A549 (cell line): ENCODE measurements around the gene MED23.

Source experiments
- BHLHE40 ChIP-seq: IDR thresholded peaks from 2 replicates; pipeline ENCODE4 v1.6.1; 2012; ENCODE audit warnings: low read depth, low read length, inconsistent platforms
- EP300 ChIP-seq, 2 experiments: fragments of >200 bp; sonication (Bioruptor Twin); formaldehyde crosslinking; IDR thresholded peaks; 2 replicates in 1 of 2; 3 replicates in 1 of 2; pipeline ENCODE4 v1.6.1; 2016 to 2017
- JUN ChIP-seq, 2 experiments: fragments of >200 bp; sonication (Bioruptor Twin); formaldehyde crosslinking; IDR thresholded peaks; 2 replicates in 1 of 2; 3 replicates in 1 of 2; pipeline ENCODE4 v1.6.1; 2016 to 2017
- KDM5A ChIP-seq: fragments of 200-600 bp; sonication (generic); IDR thresholded peaks from 2 replicates; pipeline ENCODE4 v1.6.1; 2016; ENCODE audit warnings: antibody characterized with exemption, mild to moderate bottlenecking
- POLR2A ChIP-seq: IDR thresholded peaks from 2 replicates; pipeline ENCODE4 v1.6.1; 2012; ENCODE audit warnings: mild to moderate bottlenecking, low read length
- RFX5 ChIP-seq: fragments of 450-650 bp; IDR thresholded peaks from 2 replicates; pipeline ENCODE4 v1.7.1; 2014; ENCODE audit warnings: antibody characterized with exemption, mild to moderate bottlenecking, moderate library complexity
- TF ChIP-seq, protein P1 (sequence below): fragments of >200 bp; sonication (Bioruptor Twin); formaldehyde crosslinking; IDR thresholded peaks from 3 replicates; pipeline ENCODE4 v1.5.1; 2016
- TF ChIP-seq, protein P2 (sequence below): fragments of 200-600 bp; sonication (generic); IDR thresholded peaks from 2 replicates; pipeline ENCODE4 v1.6.1; 2016; ENCODE audit warnings: antibody characterized with exemption, mild to moderate bottlenecking, moderate library complexity
- TF ChIP-seq, protein P3 (sequence below): fragments of 250-450 bp; sonication (Bioruptor Pico); IDR thresholded peaks from 2 replicates; pipeline ENCODE4 v1.5.0; 2021; ENCODE audit warnings: mild to moderate bottlenecking, moderate library complexity, borderline replicate concordance

DNA sequence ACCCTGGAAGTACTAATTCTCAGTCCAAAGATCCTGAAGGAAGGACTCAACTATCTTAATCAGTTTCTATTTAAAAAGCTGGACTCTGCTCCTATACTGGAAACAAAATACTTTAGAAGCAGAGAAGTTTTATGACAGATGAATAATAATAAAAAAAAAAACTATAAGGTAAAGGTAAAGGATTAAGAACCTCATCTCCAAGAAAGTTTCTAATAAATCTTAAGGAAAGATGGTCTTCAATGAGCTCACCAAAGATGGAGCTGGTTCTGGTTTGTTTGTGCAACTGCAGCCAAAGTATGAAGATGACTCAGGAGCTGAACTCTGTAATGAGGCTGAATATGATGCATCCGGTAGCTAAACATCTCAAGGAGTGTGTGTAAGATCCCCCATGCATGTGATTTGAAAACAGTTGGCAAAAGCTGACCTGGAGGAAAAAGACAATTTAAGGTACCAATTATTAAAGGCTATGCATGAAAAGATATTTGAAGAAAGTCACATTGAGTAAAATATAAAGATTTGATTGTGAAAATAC is 25.2 kb downstream of the MED23 start:
- no peak for TF ChIP-seq BHLHE40
- TF ChIP-seq, protein P1, sequence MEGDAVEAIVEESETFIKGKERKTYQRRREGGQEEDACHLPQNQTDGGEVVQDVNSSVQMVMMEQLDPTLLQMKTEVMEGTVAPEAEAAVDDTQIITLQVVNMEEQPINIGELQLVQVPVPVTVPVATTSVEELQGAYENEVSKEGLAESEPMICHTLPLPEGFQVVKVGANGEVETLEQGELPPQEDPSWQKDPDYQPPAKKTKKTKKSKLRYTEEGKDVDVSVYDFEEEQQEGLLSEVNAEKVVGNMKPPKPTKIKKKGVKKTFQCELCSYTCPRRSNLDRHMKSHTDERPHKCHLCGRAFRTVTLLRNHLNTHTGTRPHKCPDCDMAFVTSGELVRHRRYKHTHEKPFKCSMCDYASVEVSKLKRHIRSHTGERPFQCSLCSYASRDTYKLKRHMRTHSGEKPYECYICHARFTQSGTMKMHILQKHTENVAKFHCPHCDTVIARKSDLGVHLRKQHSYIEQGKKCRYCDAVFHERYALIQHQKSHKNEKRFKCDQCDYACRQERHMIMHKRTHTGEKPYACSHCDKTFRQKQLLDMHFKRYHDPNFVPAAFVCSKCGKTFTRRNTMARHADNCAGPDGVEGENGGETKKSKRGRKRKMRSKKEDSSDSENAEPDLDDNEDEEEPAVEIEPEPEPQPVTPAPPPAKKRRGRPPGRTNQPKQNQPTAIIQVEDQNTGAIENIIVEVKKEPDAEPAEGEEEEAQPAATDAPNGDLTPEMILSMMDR: no peak
- TF ChIP-seq JUN (IDR thresholded peaks at IDR 0.05): no peak
- TF ChIP-seq, protein P2, sequence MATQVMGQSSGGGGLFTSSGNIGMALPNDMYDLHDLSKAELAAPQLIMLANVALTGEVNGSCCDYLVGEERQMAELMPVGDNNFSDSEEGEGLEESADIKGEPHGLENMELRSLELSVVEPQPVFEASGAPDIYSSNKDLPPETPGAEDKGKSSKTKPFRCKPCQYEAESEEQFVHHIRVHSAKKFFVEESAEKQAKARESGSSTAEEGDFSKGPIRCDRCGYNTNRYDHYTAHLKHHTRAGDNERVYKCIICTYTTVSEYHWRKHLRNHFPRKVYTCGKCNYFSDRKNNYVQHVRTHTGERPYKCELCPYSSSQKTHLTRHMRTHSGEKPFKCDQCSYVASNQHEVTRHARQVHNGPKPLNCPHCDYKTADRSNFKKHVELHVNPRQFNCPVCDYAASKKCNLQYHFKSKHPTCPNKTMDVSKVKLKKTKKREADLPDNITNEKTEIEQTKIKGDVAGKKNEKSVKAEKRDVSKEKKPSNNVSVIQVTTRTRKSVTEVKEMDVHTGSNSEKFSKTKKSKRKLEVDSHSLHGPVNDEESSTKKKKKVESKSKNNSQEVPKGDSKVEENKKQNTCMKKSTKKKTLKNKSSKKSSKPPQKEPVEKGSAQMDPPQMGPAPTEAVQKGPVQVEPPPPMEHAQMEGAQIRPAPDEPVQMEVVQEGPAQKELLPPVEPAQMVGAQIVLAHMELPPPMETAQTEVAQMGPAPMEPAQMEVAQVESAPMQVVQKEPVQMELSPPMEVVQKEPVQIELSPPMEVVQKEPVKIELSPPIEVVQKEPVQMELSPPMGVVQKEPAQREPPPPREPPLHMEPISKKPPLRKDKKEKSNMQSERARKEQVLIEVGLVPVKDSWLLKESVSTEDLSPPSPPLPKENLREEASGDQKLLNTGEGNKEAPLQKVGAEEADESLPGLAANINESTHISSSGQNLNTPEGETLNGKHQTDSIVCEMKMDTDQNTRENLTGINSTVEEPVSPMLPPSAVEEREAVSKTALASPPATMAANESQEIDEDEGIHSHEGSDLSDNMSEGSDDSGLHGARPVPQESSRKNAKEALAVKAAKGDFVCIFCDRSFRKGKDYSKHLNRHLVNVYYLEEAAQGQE: no peak
- TF ChIP-seq EP300 (IDR thresholded peaks at IDR 0.05): no peak
- no peak for TF ChIP-seq POLR2A
- TF ChIP-seq KDM5A: no peak
- TF ChIP-seq RFX5: no peak
- TF ChIP-seq, protein P3, sequence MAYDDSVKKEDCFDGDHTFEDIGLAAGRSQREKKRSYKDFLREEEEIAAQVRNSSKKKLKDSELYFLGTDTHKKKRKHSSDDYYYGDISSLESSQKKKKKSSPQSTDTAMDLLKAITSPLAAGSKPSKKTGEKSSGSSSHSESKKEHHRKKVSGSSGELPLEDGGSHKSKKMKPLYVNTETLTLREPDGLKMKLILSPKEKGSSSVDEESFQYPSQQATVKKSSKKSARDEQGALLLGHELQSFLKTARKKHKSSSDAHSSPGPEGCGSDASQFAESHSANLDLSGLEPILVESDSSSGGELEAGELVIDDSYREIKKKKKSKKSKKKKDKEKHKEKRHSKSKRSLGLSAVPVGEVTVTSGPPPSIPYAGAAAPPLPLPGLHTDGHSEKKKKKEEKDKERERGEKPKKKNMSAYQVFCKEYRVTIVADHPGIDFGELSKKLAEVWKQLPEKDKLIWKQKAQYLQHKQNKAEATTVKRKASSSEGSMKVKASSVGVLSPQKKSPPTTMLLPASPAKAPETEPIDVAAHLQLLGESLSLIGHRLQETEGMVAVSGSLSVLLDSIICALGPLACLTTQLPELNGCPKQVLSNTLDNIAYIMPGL (CRISPR knock-in tag): no peak
